ENCODE measurements around the gene LRRN4CL.
A peak's percentile ranks its signal among the peaks of the same experiment; 100 is the strongest.

The LRRN4CL gene

DNA sequence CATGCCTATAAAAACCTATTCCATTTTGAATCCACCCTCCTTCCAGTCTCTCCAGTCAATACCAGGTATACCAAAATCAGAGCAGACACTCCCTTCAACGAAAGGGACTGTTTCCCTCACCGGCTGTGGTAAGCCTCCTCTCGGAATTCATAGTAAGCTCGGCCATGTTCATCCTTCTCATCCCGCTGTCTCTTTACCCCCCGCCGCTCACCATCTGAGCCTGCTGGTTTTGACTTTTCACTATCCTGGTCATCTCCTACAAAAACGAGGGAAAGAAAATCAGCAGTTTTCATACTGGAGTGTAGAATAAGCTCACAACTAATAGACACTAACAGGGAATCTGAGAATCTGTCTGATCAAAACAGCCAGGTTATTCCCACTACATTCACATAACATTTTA is 34.8 kb upstream of the LRRN4CL start:
- Histone ChIP-seq H3K27me3 (ENCODE audit: control insufficient read depth in 1 of 2, insufficient read depth in 2 of 2, low read length in 2 of 2) (no peaks in the 10 kb centered on the region), H3K4me1 (ENCODE audit: insufficient read depth, low read length) (peaks cover 29% of the 10 kb centered on the region), H3K27ac (ENCODE audit: low read depth, low read length) (no peak overlapping the region), H3K9ac (ENCODE audit: low read length) (peak overlapping the region; percentile 95), H3K4me3 (ENCODE audit: low read depth in 1 of 2, low read length in 2 of 2) (peak overlapping the region in 1 of 2 donors; percentile 94), H3K36me3 (ENCODE audit: insufficient read depth, low read length) (peaks cover 52% of the 10 kb centered on the region), H3K9me3 (ENCODE audit: low read length) (no peaks in the 10 kb centered on the region)

DNA sequence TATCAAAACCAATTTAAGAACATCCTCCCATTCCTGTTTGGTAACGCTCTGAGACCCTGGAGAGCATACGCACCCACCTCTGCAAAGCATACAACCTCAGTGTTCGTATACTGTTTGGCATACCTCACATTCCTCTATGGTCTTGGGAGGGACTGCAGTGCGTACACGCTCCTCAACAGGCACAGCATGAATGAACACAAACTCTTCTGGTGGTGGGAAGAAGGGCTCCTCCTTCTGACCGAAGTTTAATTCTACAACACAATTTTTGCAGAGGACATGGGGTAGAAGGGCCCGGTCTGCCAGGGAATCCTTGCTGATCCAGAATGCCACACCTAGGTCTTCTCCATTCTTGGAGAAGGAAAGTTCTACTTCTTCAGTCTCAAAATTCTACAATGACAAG is 32.7 kb upstream of the LRRN4CL start:
- Histone ChIP-seq H3K4me1 (ENCODE audit: insufficient read depth, low read length) (peaks cover 29% of the 10 kb centered on the region), H3K36me3 (ENCODE audit: insufficient read depth, low read length) (peaks cover 74% of the 10 kb centered on the region), H3K9me3 (ENCODE audit: low read length) (no peaks in the 10 kb centered on the region), H3K4me3 (ENCODE audit: low read depth in 1 of 2, low read length in 2 of 2) (no peak overlapping the region), H3K27ac (ENCODE audit: low read depth, low read length) (no peak overlapping the region), H3K9ac (ENCODE audit: low read length) (no peak overlapping the region), H3K27me3 (ENCODE audit: control insufficient read depth in 1 of 2, insufficient read depth in 2 of 2, low read length in 2 of 2) (no peaks in the 10 kb centered on the region)

DNA sequence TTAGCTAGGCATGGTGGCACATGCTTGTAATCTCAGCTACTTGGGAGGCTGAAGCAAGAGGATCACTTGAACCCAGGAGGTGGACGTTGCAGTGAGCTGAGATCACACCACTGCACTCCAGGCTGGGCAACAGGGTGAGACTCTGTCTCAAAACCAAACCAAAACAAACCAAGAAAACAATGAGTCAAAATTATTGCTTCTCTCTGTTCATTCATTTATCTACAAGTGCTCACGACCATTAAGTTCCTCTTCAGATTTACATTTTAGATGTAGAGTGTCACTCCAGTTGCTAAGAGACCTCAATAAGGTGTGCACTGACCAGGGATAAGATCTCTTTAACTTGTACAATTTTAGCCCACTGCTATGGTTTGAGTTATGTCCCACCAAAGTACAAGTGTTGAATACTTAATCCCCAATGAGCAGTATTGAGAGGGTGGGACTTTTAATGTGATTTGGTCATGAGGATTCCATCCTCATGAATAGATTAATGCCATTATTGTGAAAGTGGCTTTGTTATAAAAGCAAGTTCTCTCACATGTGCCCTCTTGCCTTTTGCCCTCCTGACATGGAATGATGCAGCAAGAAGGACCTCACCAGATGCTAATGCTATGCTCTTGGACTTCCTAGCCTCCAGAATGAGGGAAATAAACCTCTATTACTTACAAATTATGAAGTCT is 30.1 kb upstream of the LRRN4CL start:
- Histone ChIP-seq H3K36me3 (ENCODE audit: insufficient read depth, low read length) (peaks cover 97% of the 10 kb centered on the region), H3K9ac (ENCODE audit: low read length) (no peak overlapping the region), H3K9me3 (ENCODE audit: low read length) (no peaks in the 10 kb centered on the region), H3K27ac (ENCODE audit: low read depth, low read length) (no peak overlapping the region), H3K4me1 (ENCODE audit: insufficient read depth, low read length) (peaks cover 16% of the 10 kb centered on the region), H3K27me3 (ENCODE audit: control insufficient read depth in 1 of 2, insufficient read depth in 2 of 2, low read length in 2 of 2) (no peaks in the 10 kb centered on the region), H3K4me3 (ENCODE audit: low read depth in 1 of 2, low read length in 2 of 2) (no peak overlapping the region)

DNA sequence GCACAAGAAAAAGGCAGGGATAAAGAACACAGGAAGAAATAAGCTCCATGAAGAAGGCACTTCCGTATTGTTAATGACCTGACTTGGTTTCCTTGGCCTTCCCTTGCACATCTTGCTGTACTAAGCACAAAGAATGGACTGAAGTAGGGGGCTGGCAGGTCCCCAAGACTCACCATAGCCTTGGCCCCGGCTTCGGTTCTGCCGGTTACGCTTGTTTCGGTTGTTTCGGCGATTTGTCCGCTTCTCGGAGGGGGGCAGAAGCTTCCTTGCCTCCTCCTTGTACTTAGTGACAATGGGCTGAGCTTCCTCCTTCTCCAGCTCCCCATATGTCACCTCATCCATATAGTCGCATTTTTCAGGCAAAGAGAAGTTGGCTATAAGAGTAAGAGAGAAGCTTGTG is 27.5 kb upstream of the LRRN4CL start:
- peaks cover 4% of the 10 kb centered on the region for H3K4me1 ChIP-seq (ENCODE audit: insufficient read depth, low read length)
- peaks cover 91% of the 10 kb centered on the region for H3K36me3 ChIP-seq (ENCODE audit: insufficient read depth, low read length)
- H3K4me3 ChIP-seq (ENCODE audit: low read depth in 1 of 2, low read length in 2 of 2), result no peak overlapping the region
- no peaks in the 10 kb centered on the region for H3K27me3 ChIP-seq (ENCODE audit: control insufficient read depth in 1 of 2, insufficient read depth in 2 of 2, low read length in 2 of 2)
- H3K9me3 ChIP-seq (ENCODE audit: low read length), result no peaks in the 10 kb centered on the region
- no peak overlapping the region for H3K27ac ChIP-seq (ENCODE audit: low read depth, low read length)
- H3K9ac ChIP-seq (ENCODE audit: low read length), result no peak overlapping the region

DNA sequence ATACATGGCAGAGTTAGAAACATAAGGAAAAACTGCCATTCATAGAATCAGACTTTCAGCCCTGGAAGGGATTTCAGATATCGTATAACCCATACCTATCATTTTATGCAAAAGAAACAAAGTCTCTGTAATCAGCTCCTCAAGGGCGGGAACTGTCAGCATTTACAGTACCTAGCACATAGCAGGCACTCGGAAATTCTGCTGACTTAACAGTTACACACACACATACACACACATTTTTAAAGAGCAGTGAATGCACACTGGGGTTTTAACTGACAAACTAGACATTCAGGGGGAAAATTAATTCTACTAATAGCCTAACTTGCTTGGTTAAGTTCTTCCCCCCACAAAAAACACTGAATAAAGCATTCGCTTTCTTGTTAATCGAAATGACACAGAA is 26.9 kb upstream of the LRRN4CL start:
- Histone ChIP-seq H3K27ac (ENCODE audit: low read depth, low read length) (no peak overlapping the region), H3K27me3 (ENCODE audit: control insufficient read depth in 1 of 2, insufficient read depth in 2 of 2, low read length in 2 of 2) (no peaks in the 10 kb centered on the region), H3K9me3 (ENCODE audit: low read length) (no peaks in the 10 kb centered on the region), H3K9ac (ENCODE audit: low read length) (no peak overlapping the region), H3K4me1 (ENCODE audit: insufficient read depth, low read length) (peaks cover 4% of the 10 kb centered on the region), H3K36me3 (ENCODE audit: insufficient read depth, low read length) (peaks cover 90% of the 10 kb centered on the region), H3K4me3 (ENCODE audit: low read depth in 1 of 2, low read length in 2 of 2) (no peak overlapping the region)

DNA sequence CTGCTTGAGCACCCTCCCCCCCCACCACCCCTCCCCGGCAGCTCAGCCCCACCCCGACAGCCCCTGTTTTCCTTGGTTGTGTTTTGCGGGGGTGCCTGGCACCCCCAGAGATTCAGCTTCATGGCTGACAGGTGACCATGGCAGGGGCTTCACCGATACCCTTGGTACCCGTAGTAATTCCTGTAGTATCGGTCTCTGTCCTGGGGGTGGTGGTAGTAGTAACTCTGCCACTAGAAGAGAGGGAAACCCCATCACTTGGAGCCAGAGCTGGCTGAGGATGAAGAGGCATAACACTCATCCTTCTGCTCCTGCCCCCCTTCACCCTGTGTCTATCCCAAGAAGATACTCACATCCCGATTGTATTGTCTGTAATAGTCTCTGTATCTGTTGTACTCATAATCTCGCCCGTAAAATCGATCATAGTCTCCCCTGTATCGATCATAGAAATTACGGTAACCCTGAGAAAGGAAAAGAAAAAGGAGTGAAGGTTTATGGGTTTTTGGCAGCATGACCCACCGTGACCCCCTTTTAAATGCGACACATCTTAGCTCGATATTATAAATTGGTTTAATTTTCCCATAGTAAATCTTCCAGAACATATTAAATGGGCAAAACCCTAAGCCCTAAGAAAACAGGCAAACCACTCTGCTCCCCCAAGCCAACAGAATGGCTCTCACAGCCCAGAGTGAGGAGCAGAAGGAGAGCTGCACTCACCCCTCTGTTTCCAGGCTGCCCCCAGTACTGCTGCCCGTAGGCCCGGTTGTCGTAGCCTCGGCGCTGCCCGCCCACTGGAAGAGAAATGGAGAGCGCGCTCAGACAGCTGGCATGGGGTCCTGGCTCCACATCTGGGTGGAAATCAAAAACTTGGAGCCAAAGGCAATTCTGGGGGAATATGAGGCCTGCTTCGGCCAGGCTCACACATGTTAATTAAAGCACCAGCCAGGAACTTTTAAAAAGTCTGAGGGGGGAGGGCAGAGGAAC is 26.1 kb upstream of the LRRN4CL start:
- Histone ChIP-seq H3K4me1 (ENCODE audit: insufficient read depth, low read length) (peaks cover 5% of the 10 kb centered on the region), H3K4me3 (ENCODE audit: low read depth in 1 of 2, low read length in 2 of 2) (no peak overlapping the region), H3K9me3 (ENCODE audit: low read length) (no peaks in the 10 kb centered on the region), H3K27ac (ENCODE audit: low read depth, low read length) (no peak overlapping the region), H3K27me3 (ENCODE audit: control insufficient read depth in 1 of 2, insufficient read depth in 2 of 2, low read length in 2 of 2) (no peaks in the 10 kb centered on the region), H3K36me3 (ENCODE audit: insufficient read depth, low read length) (peaks cover 84% of the 10 kb centered on the region), H3K9ac (ENCODE audit: low read length) (no peak overlapping the region)

DNA sequence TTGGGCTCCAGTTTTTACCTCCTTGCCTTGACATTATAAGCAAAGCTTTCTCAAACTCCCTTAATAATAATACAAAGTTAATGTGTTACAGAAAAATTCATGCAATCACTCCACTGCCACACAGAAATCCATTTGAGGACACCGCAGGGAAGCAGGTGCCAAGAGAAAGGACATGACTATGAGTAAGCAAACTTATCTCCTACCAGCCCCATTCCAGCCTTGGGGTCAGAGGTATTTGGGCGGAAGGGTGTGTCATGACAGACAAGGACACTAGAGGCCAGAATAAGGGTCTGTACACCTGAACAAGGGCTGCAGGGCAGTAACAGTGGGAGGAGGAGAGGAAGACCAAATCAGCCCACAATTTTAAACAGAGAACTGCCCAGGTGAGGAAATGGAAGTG is 24.0 kb upstream of the LRRN4CL start:
- no peaks in the 10 kb centered on the region for H3K27me3 ChIP-seq (ENCODE audit: control insufficient read depth in 1 of 2, insufficient read depth in 2 of 2, low read length in 2 of 2)
- H3K9me3 ChIP-seq (ENCODE audit: low read length), result no peaks in the 10 kb centered on the region
- H3K4me1 ChIP-seq (ENCODE audit: insufficient read depth, low read length), result peaks cover 20% of the 10 kb centered on the region
- H3K9ac ChIP-seq (ENCODE audit: low read length), result no peak overlapping the region
- H3K4me3 ChIP-seq (ENCODE audit: low read depth in 1 of 2, low read length in 2 of 2), result no peak overlapping the region
- H3K36me3 ChIP-seq (ENCODE audit: insufficient read depth, low read length), result peaks cover 63% of the 10 kb centered on the region
- H3K27ac ChIP-seq (ENCODE audit: low read depth, low read length), result no peak overlapping the region

DNA sequence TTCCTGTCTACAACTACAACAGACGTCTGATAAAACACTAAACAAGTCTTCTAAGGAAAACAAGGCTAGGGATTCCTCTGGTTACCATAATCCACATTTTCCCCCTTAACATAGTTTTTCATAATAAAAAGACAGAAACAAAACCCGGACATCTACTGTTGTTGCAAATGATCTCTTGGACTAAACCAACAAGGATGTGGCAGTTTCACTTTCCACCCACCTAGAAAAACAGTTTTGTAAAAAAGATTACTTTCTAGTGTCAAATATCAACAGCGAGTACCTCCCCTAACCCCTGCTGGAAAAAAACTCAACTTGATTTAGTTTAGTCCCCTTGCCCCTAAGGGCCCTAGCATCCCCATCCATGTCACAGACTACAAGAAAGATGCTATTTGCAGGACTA is 23.5 kb upstream of the LRRN4CL start:
- Histone ChIP-seq H3K4me1 (ENCODE audit: insufficient read depth, low read length) (peaks cover 23% of the 10 kb centered on the region), H3K9ac (ENCODE audit: low read length) (no peak overlapping the region), H3K36me3 (ENCODE audit: insufficient read depth, low read length) (peaks cover 58% of the 10 kb centered on the region), H3K27ac (ENCODE audit: low read depth, low read length) (no peak overlapping the region), H3K4me3 (ENCODE audit: low read depth in 1 of 2, low read length in 2 of 2) (no peak overlapping the region), H3K9me3 (ENCODE audit: low read length) (no peaks in the 10 kb centered on the region), H3K27me3 (ENCODE audit: control insufficient read depth in 1 of 2, insufficient read depth in 2 of 2, low read length in 2 of 2) (no peaks in the 10 kb centered on the region)

DNA sequence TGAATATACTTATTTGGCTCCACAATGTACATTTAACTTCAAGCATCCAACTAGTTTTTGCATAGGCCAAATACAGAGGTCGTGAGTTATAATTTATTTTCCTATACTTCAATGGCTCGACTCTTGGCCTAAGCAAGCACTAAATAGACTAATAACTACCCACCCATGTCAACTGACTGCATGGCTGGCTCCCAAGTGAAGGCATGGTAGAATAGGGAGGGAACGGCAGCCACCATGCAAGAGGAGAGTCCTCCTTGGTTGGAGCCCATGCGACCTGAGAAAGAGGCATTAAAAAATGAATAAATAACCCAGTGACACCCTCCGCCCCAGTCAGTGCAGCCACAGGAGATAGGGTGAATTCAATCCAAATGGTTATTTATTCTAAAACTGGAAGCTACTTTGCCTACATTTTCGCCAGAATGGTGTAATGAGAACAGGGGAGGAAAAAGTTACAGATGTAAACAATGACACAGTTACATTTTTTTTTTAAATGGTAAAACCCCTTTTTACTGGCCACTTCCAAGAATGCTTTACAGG is 23.0 kb upstream of the LRRN4CL start:
- no peaks in the 10 kb centered on the region for H3K27me3 ChIP-seq (ENCODE audit: control insufficient read depth in 1 of 2, insufficient read depth in 2 of 2, low read length in 2 of 2)
- no peak overlapping the region for H3K27ac ChIP-seq (ENCODE audit: low read depth, low read length)
- H3K9ac ChIP-seq (ENCODE audit: low read length), result no peak overlapping the region
- peaks cover 53% of the 10 kb centered on the region for H3K36me3 ChIP-seq (ENCODE audit: insufficient read depth, low read length)
- H3K4me3 ChIP-seq (ENCODE audit: low read depth in 1 of 2, low read length in 2 of 2), result no peak overlapping the region
- no peaks in the 10 kb centered on the region for H3K9me3 ChIP-seq (ENCODE audit: low read length)
- peaks cover 23% of the 10 kb centered on the region for H3K4me1 ChIP-seq (ENCODE audit: insufficient read depth, low read length)

DNA sequence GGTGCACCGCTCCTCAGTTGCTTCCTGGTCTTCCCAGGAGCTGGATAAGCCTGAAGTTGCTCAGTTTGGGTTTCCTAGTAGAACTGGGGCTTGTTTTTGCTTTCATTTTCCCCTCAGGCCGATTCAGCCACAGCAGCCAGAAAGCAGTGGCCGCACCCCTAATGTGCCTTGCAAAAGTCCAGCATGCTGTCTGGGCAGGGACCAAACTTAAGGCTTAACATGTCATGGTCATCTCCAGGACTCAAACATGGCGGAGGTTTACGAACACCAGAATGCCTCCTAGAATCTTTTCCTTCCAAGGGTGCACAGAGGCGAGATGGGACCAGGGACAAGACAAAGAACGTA is 20.6 kb upstream of the LRRN4CL start:
- Histone ChIP-seq H3K4me3 (ENCODE audit: low read depth in 1 of 2, low read length in 2 of 2) (peak overlapping the region; percentile 51 to 90), H3K27ac (ENCODE audit: low read depth, low read length) (peak overlapping the region; percentile 90), H3K9me3 (ENCODE audit: low read length) (no peaks in the 10 kb centered on the region), H3K4me1 (ENCODE audit: insufficient read depth, low read length) (peaks cover 36% of the 10 kb centered on the region), H3K27me3 (ENCODE audit: control insufficient read depth in 1 of 2, insufficient read depth in 2 of 2, low read length in 2 of 2) (no peaks in the 10 kb centered on the region), H3K36me3 (ENCODE audit: insufficient read depth, low read length) (peaks cover 30% of the 10 kb centered on the region), H3K9ac (ENCODE audit: low read length) (peak overlapping the region; percentile 79)

DNA sequence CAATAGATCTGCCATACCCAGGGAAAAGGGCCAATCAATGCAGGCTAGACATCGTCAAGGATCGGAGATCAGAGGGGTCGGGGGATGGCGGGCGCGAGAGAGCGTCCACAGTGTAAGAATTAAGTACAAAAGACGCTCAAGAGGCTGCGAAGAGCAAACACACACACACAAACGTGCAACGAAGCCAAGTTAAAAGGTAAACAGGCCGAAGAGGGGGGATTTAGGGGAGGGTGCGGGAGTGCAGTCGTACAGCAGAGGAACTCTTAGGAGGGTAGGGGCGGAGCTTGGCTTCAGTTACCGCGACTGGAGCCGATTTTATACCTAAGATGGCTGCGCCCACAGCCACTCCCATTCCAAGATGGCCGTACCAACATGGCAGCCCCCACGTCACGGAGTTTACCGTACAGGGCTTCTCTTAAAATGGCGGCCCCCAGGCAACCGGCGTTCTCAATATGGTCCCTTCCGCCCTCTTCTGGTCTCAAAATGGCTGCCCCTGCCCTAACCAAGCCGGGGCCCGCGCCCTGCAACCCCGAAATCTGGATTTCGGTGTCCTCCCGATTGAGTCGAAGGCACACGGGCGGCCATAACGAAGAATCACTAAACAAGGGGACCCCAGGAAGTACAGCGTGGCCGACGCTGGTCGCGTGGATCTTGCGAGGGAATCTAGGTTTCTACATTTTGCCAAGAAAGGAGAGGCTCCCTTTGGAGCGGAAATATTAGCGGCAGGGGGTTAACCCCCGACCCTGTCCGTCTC is 20.1 kb upstream of the LRRN4CL start:
- Histone ChIP-seq H3K4me1 (ENCODE audit: insufficient read depth, low read length) (peaks cover 37% of the 10 kb centered on the region), H3K27ac (ENCODE audit: low read depth, low read length) (peak overlapping the region; percentile 90), H3K9me3 (ENCODE audit: low read length) (no peaks in the 10 kb centered on the region), H3K27me3 (ENCODE audit: control insufficient read depth in 1 of 2, insufficient read depth in 2 of 2, low read length in 2 of 2) (no peaks in the 10 kb centered on the region), H3K36me3 (ENCODE audit: insufficient read depth, low read length) (peaks cover 26% of the 10 kb centered on the region), H3K9ac (ENCODE audit: low read length) (peak overlapping the region; percentile 79), H3K4me3 (ENCODE audit: low read depth in 1 of 2, low read length in 2 of 2) (peak overlapping the region; percentile 51 to 90)

Data from muscle layer of colon (tissue), 2 donors.